Activated CD4-positive, alpha-beta T cell treated with anti-CD3 and anti-CD28 coated beads, Interleukin-2, amount 50 U/mL, for 1 hour (primary cell): ENCODE measurements around the gene SLC2A3.
"Not testable (repeated sequence)": the region's sequence is repeated elsewhere in the genome, so short reads cannot be mapped to it uniquely, and the experiment has no call there.

ENCODE experiments used
- DNase-seq: peaks from one replicate; pipeline ENCODE4 v3.0.0-alpha.2; 2020

Gene SLC2A3

GRCh38 chr12:7915661-7916403 is 20.2 kb downstream of the SLC2A3 start:
- no peak for DNase-seq

GRCh38 chr12:7910106-7910505 is 25.9 kb downstream of the SLC2A3 start:
- DNase-seq = not testable (repeated sequence)

- no peak for DNase-seq
Measured at GRCh38 chr12:7907009-7907408, 29.0 kb downstream of the SLC2A3 start.

- not testable (repeated sequence) for DNase-seq
Measured at GRCh38 chr12:7906303-7906702, 29.7 kb downstream of the SLC2A3 start.

- not testable (repeated sequence) for DNase-seq
Measured at GRCh38 chr12:7905600-7906125, 30.3 kb downstream of the SLC2A3 start.

DNA sequence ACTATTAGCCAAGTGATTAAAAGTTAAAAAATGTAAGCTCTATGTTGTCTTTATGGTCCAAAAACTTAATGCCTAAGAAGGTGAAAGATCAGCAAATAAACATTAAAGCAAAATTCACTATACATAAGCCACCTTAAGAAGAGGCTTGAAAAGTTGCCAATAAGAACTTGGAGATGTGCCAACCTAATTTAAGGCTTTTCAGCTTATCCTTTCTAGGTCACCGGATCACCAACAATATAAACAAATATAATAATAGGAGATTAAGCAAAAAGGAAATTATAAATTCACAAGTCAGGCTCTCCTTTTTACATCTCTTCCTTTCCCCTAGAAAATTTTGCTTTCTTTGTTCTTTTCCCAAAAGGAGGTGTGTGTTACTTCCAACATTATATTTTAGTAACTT is 30.9 kb downstream of the SLC2A3 start:
- DNase-seq = no peak

- not testable (repeated sequence) for DNase-seq
Measured at GRCh38 chr12:7902416-7902815, 33.6 kb downstream of the SLC2A3 start.

DNA sequence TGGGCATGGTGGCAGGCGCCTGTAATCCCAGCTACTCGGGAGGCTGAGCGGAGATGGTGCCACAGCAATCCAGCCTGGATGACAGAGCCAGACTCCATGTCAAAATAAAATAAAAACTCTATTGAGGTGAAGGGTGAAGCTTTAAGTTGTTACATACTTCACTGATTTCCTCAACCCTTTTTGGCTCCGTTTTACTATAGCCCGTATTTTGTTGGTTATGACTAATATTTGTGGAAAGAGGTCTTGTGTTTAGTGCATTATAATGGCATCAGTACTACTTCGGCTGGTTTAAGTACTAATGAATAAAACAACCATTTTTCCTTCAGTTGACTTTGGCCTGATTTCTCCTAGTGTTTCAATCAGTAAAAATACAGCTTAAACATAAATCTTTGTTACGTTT is 36.2 kb downstream of the SLC2A3 start:
- DNase-seq = no peak

DNA sequence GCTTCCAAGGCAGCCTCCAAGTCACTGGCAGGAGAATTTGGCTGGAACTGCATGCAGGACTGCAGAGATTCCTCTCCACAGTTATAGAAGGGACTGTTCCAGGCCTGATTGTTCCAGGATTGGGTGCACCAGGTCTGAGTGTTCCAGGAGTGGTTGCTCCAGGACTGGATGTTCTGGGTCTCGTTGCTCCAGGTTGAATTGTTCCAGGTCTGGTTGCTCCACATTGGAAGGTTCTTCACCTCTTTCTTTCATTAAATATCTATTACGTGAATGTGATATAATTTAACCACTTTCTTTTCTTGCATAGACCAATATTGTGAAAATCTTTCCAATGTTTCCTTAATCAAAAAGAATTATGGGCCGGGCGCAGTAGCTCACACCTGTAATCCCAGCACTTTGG is 39.3 kb downstream of the SLC2A3 start:
- DNase-seq = not testable (repeated sequence)

- no peak for DNase-seq
Measured at GRCh38 chr12:7892186-7892980, 43.6 kb downstream of the SLC2A3 start.

DNA sequence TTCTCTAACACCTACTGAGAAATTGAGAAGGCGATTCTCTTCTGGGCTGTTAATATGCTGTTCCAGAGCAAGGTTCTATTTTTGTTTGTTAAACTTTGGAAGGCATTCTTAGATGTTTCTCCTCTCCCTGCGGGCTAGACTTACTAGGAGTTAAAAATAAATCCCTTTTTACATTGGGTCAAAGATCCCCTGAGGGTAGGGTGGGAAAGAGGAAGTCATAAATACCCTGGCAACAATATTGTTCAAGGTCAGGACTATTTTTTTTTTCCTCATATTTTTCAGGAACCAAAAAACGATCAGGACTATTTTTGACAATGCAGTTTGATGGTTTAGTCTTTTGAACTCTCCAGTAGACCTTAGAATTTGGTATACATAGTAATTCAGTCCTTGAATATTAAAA is 51.3 kb downstream of the SLC2A3 start:
- no peak for DNase-seq

- not testable (repeated sequence) for DNase-seq
Measured at GRCh38 chr12:7881736-7882120, 54.3 kb downstream of the SLC2A3 start.

DNA sequence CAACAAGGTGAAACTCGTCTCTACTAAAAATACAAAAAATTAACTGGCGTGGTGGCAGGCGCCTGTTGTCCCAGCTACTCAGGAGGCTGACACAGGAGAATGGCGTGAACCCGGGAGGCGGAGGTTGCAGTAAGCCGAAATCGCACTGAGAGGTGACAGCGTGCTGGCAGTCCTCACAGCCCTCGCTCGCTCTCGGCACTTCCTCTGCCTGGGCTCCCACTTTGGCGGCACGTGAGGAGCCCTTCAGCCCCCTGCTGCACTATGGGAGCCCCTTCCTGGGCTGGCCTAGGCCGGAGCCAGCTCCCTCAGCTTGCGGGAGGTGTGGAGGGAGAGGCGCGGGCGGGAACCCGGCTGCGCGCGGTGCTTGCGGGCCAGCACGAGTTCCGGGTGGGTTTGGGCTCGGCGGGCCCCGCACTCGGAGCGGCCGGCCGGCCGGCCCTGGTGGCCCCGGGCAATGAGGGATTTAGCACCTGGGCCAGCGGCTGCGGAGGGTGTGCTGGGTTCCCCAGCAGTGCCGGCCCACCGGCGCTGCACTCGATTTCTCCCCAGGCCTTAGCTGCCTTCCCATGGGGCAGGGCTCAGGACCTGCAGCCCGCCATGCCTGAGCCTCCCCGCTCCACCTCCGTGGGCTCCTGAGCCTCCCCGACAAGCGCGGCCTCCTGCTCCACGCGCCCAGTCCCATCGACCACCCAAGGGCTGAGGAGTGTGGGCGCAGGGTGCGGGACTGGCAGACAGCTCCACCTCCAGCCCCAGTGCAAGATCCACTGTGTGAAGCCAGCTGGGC is 54.8 kb downstream of the SLC2A3 start:
- not testable (repeated sequence) for DNase-seq

DNA sequence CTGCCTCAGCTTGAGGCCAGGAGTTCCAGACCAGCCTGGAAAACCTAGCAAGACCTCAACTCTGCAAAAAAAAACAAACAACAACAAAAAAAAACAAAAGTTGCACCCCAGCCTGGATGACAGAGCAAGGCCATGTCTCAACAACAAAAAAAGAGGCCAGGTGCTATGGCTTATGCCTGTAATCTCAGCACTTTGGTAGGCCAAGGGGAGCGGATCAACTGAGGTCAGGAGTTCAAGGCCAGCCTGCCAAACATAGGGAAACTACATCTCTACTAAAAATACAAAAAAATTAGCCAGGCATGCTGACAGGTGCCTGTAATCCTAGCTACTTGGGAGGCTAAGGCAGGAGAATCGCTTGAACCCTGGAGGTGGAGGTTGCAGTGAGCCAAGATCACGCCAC is 56.7 kb downstream of the SLC2A3 start:
- DNase-seq = no peak

- no peak for DNase-seq
Measured at GRCh38 chr12:7877420-7877819, 58.6 kb downstream of the SLC2A3 start.

DNA sequence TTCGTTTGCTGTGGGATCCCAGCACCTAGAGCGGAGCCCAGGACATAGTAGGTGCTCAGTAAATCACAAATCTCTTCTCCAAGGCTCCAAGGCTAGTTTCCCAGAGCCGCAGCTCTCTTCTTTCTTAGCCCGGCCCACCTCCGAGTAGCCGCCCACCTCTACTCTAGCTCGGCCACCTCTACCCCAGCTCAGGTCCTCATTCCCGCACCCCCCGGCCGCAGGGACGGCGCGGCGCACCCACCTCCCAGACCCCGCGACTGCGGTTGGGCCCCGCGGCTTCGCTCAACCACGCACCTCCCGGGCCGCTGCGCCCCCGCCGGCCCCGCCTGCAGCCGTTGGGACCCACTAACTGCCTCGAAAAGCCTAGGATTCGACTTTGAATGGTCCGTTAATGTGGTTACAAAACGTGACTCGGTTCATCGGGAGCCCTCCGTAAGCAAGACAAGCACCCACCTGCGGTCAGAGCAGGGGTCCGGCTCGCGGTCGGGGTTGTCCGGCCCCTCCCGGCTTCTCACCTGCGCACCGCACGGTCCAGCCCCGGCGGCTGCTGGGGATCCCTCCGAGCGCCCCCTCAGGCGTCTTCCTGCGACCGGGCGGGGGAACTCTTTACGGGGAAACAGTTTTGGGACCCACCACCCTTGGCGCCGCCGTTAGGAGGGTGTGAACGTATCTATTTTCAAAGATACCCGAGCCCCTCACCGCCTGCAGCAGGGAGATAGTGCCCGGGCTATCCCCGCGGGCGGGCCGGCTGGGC is 63.2 kb downstream of the SLC2A3 start, which contains the start of gene SLC2A14:
Gene SLC2A14 (minus strand): TSS at position 350 of the 754 bp plus-strand sequence. CDS start 3,035 bp downstream, outside the sequence.
- DNase-seq = no peak

DNA sequence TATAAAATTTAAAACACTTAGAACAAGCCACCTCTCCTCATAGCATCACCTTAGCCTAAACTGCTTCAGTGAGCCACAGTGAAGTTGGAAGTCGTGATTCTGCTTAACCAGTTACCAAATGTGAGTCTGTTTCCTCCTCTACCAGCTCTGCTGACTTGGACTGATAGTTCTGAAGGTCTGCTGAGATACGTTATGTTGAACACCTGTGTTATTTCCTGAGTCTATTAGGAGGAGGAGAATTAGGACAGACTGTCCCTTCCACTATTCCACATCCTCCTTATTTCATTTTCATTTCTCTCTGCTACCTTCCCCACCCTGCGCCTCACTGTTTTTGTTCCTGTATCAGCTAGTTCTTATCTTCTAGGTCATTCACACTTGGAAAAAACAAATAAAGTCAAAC is 65.7 kb downstream of the SLC2A3 start:
- DNase-seq = no peak
